MM.1S (cell line): ENCODE data around the gene SRPK3.

Experiments
- DNase-seq: peaks from one replicate; pipeline ENCODE4 v3.0.0-alpha.2; 2015
- H2AFZ ChIP-seq: fragments of 300-600 bp; sonication (generic); 2 replicates; pipeline ENCODE4 v1.6.0; 2016; ENCODE audit warnings: antibody characterized with exemption, low read length
- H3F3A ChIP-seq: fragments of 300-600 bp; sonication (generic); 2 replicates; pipeline ENCODE4 v1.6.1; 2016; ENCODE audit warnings: mild to moderate bottlenecking, antibody characterized with exemption, low read length, moderate library complexity, mixed read lengths; ENCODE audit not compliant: insufficient read depth
- H3K27ac ChIP-seq: fragments of 300-600 bp; sonication (generic); 2 replicates; pipeline ENCODE4 v1.5.1; 2016; ENCODE audit warnings: mild to moderate bottlenecking, low read length
- H3K27me3 ChIP-seq: fragments of 300-600 bp; sonication (generic); replicated peaks from 2 replicates; pipeline ENCODE4 v1.6.0; 2016; ENCODE audit warnings: low read length; ENCODE audit not compliant: insufficient read depth
- H3K36me3 ChIP-seq: fragments of 300-600 bp; sonication (generic); replicated peaks from 2 replicates; pipeline ENCODE4 v1.6.1; 2016; ENCODE audit warnings: mild to moderate bottlenecking, low read length, mixed read lengths; ENCODE audit not compliant: insufficient read depth
- H3K4me1 ChIP-seq: fragments of 300-600 bp; sonication (generic); 2 replicates; pipeline ENCODE4 v1.6.1; 2016; ENCODE audit warnings: low read length, mixed read lengths
- H3K4me2 ChIP-seq: fragments of 300-600 bp; sonication (generic); 2 replicates; pipeline ENCODE4 v1.6.0; 2016; ENCODE audit warnings: low read depth, low read length
- H3K4me3 ChIP-seq: fragments of 300-600 bp; sonication (generic); 2 replicates; pipeline ENCODE4 v1.5.1; 2016; ENCODE audit warnings: low read length, mixed read lengths
- H3K79me2 ChIP-seq: fragments of 300-600 bp; sonication (generic); 2 replicates; pipeline ENCODE4 v1.6.1; 2016; ENCODE audit warnings: mixed run types, low read length, mixed read lengths
- H3K9ac ChIP-seq: fragments of 300-600 bp; sonication (generic); 2 replicates; pipeline ENCODE4 v1.6.1; 2016; ENCODE audit warnings: low read length, mixed read lengths
- H3K9me2 ChIP-seq: fragments of 300-600 bp; sonication (generic); replicated peaks from 2 replicates; pipeline ENCODE4 v1.6.1; 2016; ENCODE audit warnings: mild to moderate bottlenecking, low read length, mixed read lengths; ENCODE audit not compliant: insufficient read depth
- H3K9me3 ChIP-seq: fragments of 300-600 bp; sonication (generic); replicated peaks from 2 replicates; pipeline ENCODE4 v1.6.1; 2016; ENCODE audit warnings: mild to moderate bottlenecking, low read length, mixed read lengths; ENCODE audit not compliant: insufficient read depth
- H4K20me1 ChIP-seq: fragments of 300-600 bp; sonication (generic); 2 replicates; pipeline ENCODE4 v1.6.1; 2016; ENCODE audit warnings: mild to moderate bottlenecking, low read length, moderate library complexity, mixed read lengths; ENCODE audit not compliant: insufficient read depth
- EZH2 ChIP-seq: fragments of 300-600 bp; sonication (generic); optimal IDR thresholded peaks from 2 replicates; pipeline ENCODE3; 2017; ENCODE audit warnings: low read depth, mild to moderate bottlenecking, antibody characterized with exemption, low read length, mixed read lengths
- EZH2phosphoT487 ChIP-seq: fragments of 300-600 bp; sonication (generic); IDR thresholded peaks from 2 replicates; pipeline ENCODE4 v1.6.1; 2018; ENCODE audit warnings: antibody characterized with exemption, low read length
- TF ChIP-seq, protein P1 (sequence below): fragments of 300-600 bp; sonication (generic); IDR thresholded peaks from 2 replicates; pipeline ENCODE4 v1.5.1; 2016; ENCODE audit warnings: antibody characterized with exemption, low read length, mixed read lengths

SRPK3 gene

DNA sequence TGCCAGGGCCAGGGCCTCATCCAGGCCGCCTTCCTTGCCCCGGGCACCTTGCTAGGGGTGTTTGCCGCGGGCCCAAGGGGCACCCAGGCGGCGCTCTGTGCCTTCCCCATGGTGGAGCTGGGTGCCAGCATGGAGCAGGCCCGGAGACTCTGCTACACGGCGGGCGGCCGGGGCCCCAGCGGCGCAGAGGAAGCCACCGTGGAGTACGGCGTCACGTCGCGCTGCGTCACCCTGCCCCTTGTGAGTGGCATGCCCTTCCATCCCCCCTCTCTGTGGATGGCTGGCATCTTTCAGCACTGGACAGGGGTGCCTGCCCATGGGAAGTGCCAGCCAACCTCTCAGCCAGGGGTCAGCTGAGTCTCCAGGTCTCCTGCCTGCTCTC is 13.2 kb upstream of the SRPK3 start:
- H3K9me3 ChIP-seq: no peaks in the 10 kb centered on the region
- H4K20me1 ChIP-seq: no peaks in the 10 kb centered on the region
- H3K27ac ChIP-seq: no peak overlapping the region
- H2AFZ ChIP-seq: no peak overlapping the region
- no peak overlapping the region for H3K9ac ChIP-seq
- H3K9me2 ChIP-seq: no peaks in the 10 kb centered on the region
- H3K4me2 ChIP-seq: no peak overlapping the region
- no peaks in the 10 kb centered on the region for H3K79me2 ChIP-seq
- H3K4me3 ChIP-seq: no peak overlapping the region
- H3K4me1 ChIP-seq: no peaks in the 10 kb centered on the region
- peaks cover 25% of the 10 kb centered on the region for H3K27me3 ChIP-seq
- no peak for DNase-seq
- H3F3A ChIP-seq: no peaks in the 10 kb centered on the region
- H3K36me3 ChIP-seq: no peaks in the 10 kb centered on the region
- TF ChIP-seq, protein P1, sequence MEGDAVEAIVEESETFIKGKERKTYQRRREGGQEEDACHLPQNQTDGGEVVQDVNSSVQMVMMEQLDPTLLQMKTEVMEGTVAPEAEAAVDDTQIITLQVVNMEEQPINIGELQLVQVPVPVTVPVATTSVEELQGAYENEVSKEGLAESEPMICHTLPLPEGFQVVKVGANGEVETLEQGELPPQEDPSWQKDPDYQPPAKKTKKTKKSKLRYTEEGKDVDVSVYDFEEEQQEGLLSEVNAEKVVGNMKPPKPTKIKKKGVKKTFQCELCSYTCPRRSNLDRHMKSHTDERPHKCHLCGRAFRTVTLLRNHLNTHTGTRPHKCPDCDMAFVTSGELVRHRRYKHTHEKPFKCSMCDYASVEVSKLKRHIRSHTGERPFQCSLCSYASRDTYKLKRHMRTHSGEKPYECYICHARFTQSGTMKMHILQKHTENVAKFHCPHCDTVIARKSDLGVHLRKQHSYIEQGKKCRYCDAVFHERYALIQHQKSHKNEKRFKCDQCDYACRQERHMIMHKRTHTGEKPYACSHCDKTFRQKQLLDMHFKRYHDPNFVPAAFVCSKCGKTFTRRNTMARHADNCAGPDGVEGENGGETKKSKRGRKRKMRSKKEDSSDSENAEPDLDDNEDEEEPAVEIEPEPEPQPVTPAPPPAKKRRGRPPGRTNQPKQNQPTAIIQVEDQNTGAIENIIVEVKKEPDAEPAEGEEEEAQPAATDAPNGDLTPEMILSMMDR: no peak
- no peak for TF ChIP-seq EZH2phosphoT487
- TF ChIP-seq EZH2: no peak

DNA sequence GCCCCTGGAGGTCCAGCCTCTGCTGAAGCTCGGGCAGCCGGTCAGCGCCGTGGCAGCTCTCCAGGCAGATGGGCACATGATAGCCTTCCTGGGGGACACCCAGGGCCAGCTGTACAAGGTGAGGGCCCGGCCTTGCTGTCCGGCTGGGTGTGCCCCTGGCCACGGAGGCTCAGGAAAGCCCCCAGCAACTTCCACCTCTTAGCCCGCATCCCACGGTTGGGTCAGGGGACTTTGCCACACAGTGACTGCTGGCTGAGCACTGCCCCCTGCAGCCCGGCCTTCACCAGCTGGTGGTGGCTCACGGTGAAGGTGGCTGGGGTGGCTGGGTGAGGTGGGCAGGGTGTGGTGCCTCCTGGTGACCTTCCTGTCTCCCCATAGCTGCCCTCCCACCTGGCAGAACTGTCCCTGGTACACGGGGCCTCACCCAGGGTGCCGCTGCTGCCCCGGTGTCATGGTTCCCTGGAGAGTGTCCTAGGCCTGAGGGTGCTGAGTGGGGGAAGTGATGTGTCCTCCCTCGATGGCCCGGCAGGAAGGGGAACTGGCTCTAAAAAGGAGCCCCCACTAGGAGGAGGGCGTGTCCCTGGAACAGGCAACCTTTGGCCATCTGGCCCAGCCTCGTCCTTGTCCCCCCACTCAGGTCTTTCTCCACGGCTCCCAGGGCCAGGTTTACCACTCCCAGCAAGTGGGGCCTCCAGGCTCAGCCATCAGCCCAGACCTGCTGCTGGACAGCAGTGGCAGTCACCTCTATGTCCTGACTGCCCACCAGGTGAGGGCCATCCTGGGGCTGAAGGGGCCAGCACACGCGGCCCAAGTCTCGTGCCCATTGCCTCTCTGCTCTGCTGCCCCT is 12.3 kb upstream of the SRPK3 start:
- Histone ChIP-seq H3K4me3 (no peak overlapping the region), H3K9me3 (no peaks in the 10 kb centered on the region), H2AFZ (no peak overlapping the region), H3K4me1 (no peaks in the 10 kb centered on the region), H3K79me2 (no peaks in the 10 kb centered on the region), H4K20me1 (no peaks in the 10 kb centered on the region), H3K4me2 (no peak overlapping the region), H3K36me3 (no peaks in the 10 kb centered on the region), H3K27me3 (peaks cover 25% of the 10 kb centered on the region), H3F3A (no peaks in the 10 kb centered on the region), H3K27ac (no peak overlapping the region), H3K9ac (no peak overlapping the region), H3K9me2 (no peaks in the 10 kb centered on the region)
- no peak for DNase-seq
- TF ChIP-seq, protein P1: no peak
- TF ChIP-seq EZH2 (no peak), EZH2phosphoT487 (no peak)

DNA sequence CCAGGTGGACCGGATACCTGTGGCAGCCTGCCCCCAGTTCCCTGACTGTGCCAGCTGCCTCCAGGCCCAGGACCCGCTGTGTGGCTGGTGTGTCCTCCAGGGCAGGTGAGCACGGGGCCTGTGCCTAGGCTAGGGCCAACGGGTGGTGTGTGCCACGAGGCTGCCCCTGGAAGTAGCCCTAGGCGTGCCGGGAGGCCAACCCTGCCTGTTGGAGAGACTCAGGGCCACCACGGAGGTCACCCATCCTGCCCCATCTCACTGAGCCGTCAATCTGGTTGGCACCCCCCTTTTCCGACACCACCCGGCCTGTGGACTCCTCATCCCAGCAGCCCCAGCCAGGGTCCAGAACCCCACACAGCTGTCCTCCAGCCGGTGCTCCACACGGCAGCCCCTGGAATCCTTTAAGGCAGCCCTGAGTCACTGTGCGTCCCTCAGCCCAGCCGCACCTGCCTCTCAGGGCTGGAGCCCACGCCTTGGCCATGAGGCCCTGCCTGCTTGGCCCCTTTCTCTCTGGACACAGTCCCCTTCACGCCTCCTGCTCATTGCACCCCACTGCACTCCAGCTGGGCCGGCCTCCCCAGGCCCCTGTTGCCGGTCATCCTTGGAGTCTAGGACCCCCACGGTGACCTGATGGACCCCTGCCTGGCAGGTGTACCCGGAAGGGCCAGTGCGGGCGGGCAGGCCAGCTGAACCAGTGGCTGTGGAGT is 11.5 kb upstream of the SRPK3 start:
- Histone ChIP-seq H3K9me3 (no peaks in the 10 kb centered on the region), H2AFZ (no peak overlapping the region), H4K20me1 (no peaks in the 10 kb centered on the region), H3K79me2 (no peaks in the 10 kb centered on the region), H3K9me2 (no peaks in the 10 kb centered on the region), H3F3A (no peaks in the 10 kb centered on the region), H3K9ac (no peak overlapping the region), H3K27ac (no peak overlapping the region), H3K4me3 (no peak overlapping the region), H3K36me3 (no peaks in the 10 kb centered on the region), H3K4me2 (no peak overlapping the region), H3K27me3 (peaks cover 25% of the 10 kb centered on the region), H3K4me1 (no peaks in the 10 kb centered on the region)
- no peak for DNase-seq
- no peak for TF ChIP-seq EZH2phosphoT487
- TF ChIP-seq, protein P1: no peak
- TF ChIP-seq EZH2: no peak
